ENCODE measurements around the gene EGLN3.

DNA sequence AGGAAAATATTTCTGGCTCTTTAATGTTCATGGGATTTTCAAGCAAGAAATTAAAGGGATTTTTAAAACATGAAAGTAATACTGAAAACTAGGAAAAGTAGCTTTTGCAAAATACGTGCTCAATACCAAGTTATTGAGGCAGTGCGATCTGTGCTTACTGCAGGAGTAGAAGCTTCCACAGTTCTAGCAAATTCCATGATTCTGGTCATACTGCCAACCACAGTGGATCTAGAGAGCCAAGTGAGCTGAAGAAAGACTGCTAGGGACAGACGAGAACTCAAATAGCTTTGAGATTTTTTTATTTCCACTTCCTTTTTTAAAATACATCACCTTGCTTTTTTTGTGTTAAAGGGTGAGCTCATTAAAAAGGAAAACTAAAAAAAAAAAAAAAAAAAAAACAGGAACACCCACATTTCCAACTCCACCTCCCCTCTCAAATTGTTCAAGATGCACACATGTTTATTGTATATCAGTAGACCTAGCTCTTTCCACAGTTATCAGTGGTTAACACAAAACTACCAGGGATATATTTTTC lies 26.2 kb downstream of the EGLN3 start:
- TF ChIP-seq GABPA (IDR thresholded peaks at IDR 0.05; ENCODE audit: low read depth, low read length) (no peak), GABPA (CRISPR knock-in tag; IDR thresholded peaks at IDR 0.05; ENCODE audit: low read depth) (no peak), NR2C2 (CRISPR knock-in tag; IDR thresholded peaks at IDR 0.05; ENCODE audit: borderline replicate concordance) (no peak), CTCF (CRISPR knock-in tag; IDR thresholded peaks at IDR 0.05) (no peak), ZNF136 (CRISPR knock-in tag; IDR thresholded peaks at IDR 0.05; ENCODE audit: low read depth) (no peak), SIN3A (IDR thresholded peaks at IDR 0.05; ENCODE audit: borderline replicate concordance, low read depth, low read length) (no peak), KLF9 (CRISPR knock-in tag; IDR thresholded peaks at IDR 0.05; ENCODE audit: low read depth) (no peak), PBX2 (CRISPR knock-in tag; IDR thresholded peaks at IDR 0.05) (no peak), ZNF652 (CRISPR knock-in tag; IDR thresholded peaks at IDR 0.05; ENCODE audit: borderline replicate concordance, low read depth) (no peak), NFIC (IDR thresholded peaks at IDR 0.05; ENCODE audit: low read length) (no peak), ZNF264 (CRISPR knock-in tag; IDR thresholded peaks at IDR 0.05) (no peak), ZNF138 (CRISPR knock-in tag; IDR thresholded peaks at IDR 0.05; ENCODE audit: low read depth) (no peak), NFE2 (CRISPR knock-in tag; IDR thresholded peaks at IDR 0.05) (no peak), ZBTB43 (CRISPR knock-in tag; conservative IDR thresholded peaks at IDR 0.05) (no peak), GABPB1 (CRISPR knock-in tag; IDR thresholded peaks at IDR 0.05) (no peak)
